GM12874 (cell line): ENCODE results near the gene CNKSR3.

Source experiments
- TF ChIP-seq, protein P1 (sequence below): IDR thresholded peaks from 2 replicates; pipeline ENCODE4 v1.5.1; 2011; ENCODE audit warnings: low read depth, mild to moderate bottlenecking, control low read depth, low read length, moderate library complexity; ENCODE audit not compliant: insufficient read depth

The CNKSR3 gene

GRCh38 chr6:154395316-154395715, 115.2 kb downstream of the CNKSR3 start:
- TF ChIP-seq, protein P1, sequence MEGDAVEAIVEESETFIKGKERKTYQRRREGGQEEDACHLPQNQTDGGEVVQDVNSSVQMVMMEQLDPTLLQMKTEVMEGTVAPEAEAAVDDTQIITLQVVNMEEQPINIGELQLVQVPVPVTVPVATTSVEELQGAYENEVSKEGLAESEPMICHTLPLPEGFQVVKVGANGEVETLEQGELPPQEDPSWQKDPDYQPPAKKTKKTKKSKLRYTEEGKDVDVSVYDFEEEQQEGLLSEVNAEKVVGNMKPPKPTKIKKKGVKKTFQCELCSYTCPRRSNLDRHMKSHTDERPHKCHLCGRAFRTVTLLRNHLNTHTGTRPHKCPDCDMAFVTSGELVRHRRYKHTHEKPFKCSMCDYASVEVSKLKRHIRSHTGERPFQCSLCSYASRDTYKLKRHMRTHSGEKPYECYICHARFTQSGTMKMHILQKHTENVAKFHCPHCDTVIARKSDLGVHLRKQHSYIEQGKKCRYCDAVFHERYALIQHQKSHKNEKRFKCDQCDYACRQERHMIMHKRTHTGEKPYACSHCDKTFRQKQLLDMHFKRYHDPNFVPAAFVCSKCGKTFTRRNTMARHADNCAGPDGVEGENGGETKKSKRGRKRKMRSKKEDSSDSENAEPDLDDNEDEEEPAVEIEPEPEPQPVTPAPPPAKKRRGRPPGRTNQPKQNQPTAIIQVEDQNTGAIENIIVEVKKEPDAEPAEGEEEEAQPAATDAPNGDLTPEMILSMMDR, result no peak

DNA sequence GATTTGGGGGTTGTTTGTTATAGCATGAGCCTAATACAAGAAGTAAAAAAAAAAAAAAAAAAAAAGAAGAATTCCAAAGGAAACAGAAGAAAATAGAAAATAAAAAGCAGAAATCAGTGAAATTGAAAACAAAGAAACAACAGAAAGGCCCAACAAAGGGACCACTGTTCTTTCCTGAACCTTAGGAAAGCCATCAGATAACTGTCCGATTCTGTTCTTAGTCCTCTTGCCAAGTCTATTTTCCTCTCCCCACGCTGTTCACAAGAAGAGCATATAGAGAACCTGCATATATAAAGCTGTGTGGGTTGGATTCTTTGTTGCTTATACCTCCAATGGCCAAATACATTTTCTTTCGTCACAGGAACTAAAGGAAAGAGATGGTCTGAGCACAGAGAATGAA, 115.9 kb downstream of the CNKSR3 start:
- TF ChIP-seq, protein P1, result no peak

GRCh38 chr6:154390034-154390433, 120.5 kb downstream of the CNKSR3 start:
- TF ChIP-seq, protein P1, result no peak

DNA sequence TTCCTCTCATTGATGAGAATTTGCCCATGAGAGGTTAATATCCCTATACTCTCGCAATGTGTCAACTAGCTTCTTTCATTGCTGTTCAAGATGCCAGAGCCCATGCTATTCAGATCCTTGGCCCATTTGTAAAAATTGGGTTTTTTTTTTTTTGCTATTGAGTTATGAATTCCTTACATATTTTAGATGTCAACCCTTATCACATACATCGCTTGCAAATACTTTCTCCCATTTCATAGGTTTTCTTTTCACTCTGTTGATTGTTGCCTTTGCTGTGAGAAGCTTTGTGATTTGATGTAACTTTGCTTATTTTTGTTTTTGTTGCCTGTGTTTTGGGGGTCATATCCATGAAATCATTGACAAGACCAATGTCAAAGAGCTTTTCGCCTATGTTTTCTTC, 121.7 kb downstream of the CNKSR3 start:
- TF ChIP-seq, protein P1, result no peak

- TF ChIP-seq, protein P1, result no peak
Measured at GRCh38 chr6:154386848-154387717, 123.4 kb downstream of the CNKSR3 start.

DNA sequence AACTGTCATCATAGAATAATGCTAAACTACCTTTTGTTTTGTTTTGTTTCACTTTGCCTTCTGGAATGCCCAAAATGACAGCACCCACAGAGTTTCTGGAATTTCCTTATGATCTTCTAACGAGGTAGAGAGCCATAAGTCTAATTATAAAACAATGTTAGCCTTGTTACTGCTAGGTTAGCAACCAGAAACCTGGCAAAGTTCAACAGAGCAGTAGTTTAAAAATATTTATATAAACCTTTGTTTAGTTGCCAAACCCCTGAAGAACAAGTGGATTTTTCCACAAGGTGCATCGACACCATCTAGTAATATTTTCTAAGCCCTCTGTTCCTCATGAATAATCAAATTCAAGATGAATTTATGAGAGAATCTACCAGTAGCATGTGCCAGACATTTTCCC, 126.3 kb downstream of the CNKSR3 start:
- TF ChIP-seq, protein P1, result no peak

GRCh38 chr6:154383273-154383672, 127.2 kb downstream of the CNKSR3 start:
- TF ChIP-seq, protein P1, result no peak
